GM12801 (cell line): ENCODE results near the gene ZNF324.

Experiments
- CTCF ChIP-seq: IDR thresholded peaks from one replicate; pipeline ENCODE4 v1.5.1; 2011; ENCODE audit warnings: control low read depth; ENCODE audit not compliant: insufficient read length; ENCODE audit errors: extremely low read depth

ZNF324 gene

GRCh38 chr19:58476498-58477015 lies 9.7 kb downstream of the ZNF324 start:
- no peak for TF ChIP-seq CTCF

GRCh38 chr19:58477130-58477529 lies 10.2 kb downstream of the ZNF324 start:
- TF ChIP-seq CTCF = no peak

GRCh38 chr19:58477871-58478270 lies 11.0 kb downstream of the ZNF324 start:
- no peak for TF ChIP-seq CTCF

- no peak for TF ChIP-seq CTCF
Measured at GRCh38 chr19:58479303-58479702, 12.4 kb downstream of the ZNF324 start.

- no peak for TF ChIP-seq CTCF
Measured at GRCh38 chr19:58479736-58480480, 13.0 kb downstream of the ZNF324 start.

- no peak for TF ChIP-seq CTCF
Measured at GRCh38 chr19:58480481-58480830, 13.6 kb downstream of the ZNF324 start.

GRCh38 chr19:58480831-58481230 lies 14.0 kb downstream of the ZNF324 start:
- no peak for TF ChIP-seq CTCF
